HepG2 (cell line): ENCODE results near the gene PANK4. TPM values are rescaled to one million over a fixed set of nuclear protein-coding genes. Genes with fewer than 3 reads are reported as not detected.

Experiments
- AGO1 ChIP-seq: fragments of 200-400 bp; formaldehyde crosslinking; IDR thresholded peaks from 2 replicates; pipeline ENCODE4 v1.6.1; 2017; ENCODE audit warnings: mild to moderate bottlenecking, low read depth, low read length, moderate library complexity; ENCODE audit not compliant: poor library complexity, severe bottlenecking
- AHDC1 ChIP-seq: sonication (generic); formaldehyde crosslinking; IDR thresholded peaks from 2 replicates; pipeline ENCODE4 v1.5.1; 2020; ENCODE audit warnings: mild to moderate bottlenecking, missing genetic modification reagents, borderline replicate concordance
- ATF4 ChIP-seq, 2 experiments: fragments of 450-650 bp in 1 of 2; sonication (generic) in 1 of 2; formaldehyde crosslinking; IDR thresholded peaks; 2 replicates each; pipeline versions ENCODE4 v1.5.0 to v1.8.0; 2020 to 2022; ENCODE audit warnings: mild to moderate bottlenecking in 1 of 2, missing genetic modification reagents in 1 of 2
- GATAD2A ChIP-seq: IDR thresholded peaks from 2 replicates; pipeline ENCODE4 v1.6.1; 2016
- GFI1 ChIP-seq: sonication (generic); formaldehyde crosslinking; IDR thresholded peaks from 2 replicates; pipeline ENCODE4 v1.5.0; 2020; ENCODE audit warnings: missing genetic modification reagents, mild to moderate bottlenecking, borderline replicate concordance
- NFYB ChIP-seq: sonication (generic); formaldehyde crosslinking; IDR thresholded peaks from 2 replicates; pipeline ENCODE4 v1.4.0; 2020; ENCODE audit warnings: missing genetic modification reagents
- PAF1 ChIP-seq: IDR thresholded peaks from 2 replicates; pipeline ENCODE4 v1.6.1; 2016; ENCODE audit warnings: missing genetic modification reagents, missing compliant biosample characterization
- SNAPC4 ChIP-seq: sonication (generic); formaldehyde crosslinking; IDR thresholded peaks from 2 replicates; pipeline ENCODE4 v1.4.0; 2020; ENCODE audit warnings: mild to moderate bottlenecking, missing genetic modification reagents
- SOX6 ChIP-seq, 2 experiments: fragments of 450-650 bp in 1 of 2; sonication (generic) in 1 of 2; formaldehyde crosslinking in 1 of 2; IDR thresholded peaks; 2 replicates each; pipeline versions ENCODE4 v1.4.0 to v1.6.1; 2017 to 2020; ENCODE audit warnings: antibody characterized with exemption in 1 of 2, mild to moderate bottlenecking in 1 of 2, missing genetic modification reagents in 1 of 2
- SPEN ChIP-seq: sonication (generic); formaldehyde crosslinking; IDR thresholded peaks from 2 replicates; pipeline ENCODE4 v1.5.1; 2020; ENCODE audit warnings: low read depth, mild to moderate bottlenecking, missing genetic modification reagents
- ZFP41 ChIP-seq: sonication (generic); formaldehyde crosslinking; IDR thresholded peaks from 2 replicates; pipeline ENCODE4 v1.4.0; 2020; ENCODE audit warnings: mild to moderate bottlenecking, missing genetic modification reagents, borderline replicate concordance
- ZNF260 ChIP-seq: sonication (generic); formaldehyde crosslinking; IDR thresholded peaks from 2 replicates; pipeline ENCODE4 v1.4.0; 2020; ENCODE audit warnings: missing genetic modification reagents, low read depth, mild to moderate bottlenecking, borderline replicate concordance
- ZNF296 ChIP-seq: sonication (generic); formaldehyde crosslinking; conservative IDR thresholded peaks from 2 replicates; pipeline ENCODE4 v1.5.0; 2020; ENCODE audit warnings: mild to moderate bottlenecking, missing genetic modification reagents
- ZNF362 ChIP-seq: sonication (generic); formaldehyde crosslinking; IDR thresholded peaks from 2 replicates; pipeline ENCODE4 v1.4.0; 2020; ENCODE audit warnings: missing genetic modification reagents, mild to moderate bottlenecking, borderline replicate concordance
- ZNF501 ChIP-seq: sonication (generic); formaldehyde crosslinking; IDR thresholded peaks from 2 replicates; pipeline ENCODE4 v1.5.1; 2020; ENCODE audit warnings: mild to moderate bottlenecking, moderate library complexity, missing genetic modification reagents
- ZNF605 ChIP-seq: sonication (generic); formaldehyde crosslinking; IDR thresholded peaks from 2 replicates; pipeline ENCODE4 v1.8.0; 2022; ENCODE audit warnings: mild to moderate bottlenecking, missing genetic modification reagents
- polyA plus RNA-seq, 8 experiments: library from polyadenylated mRNA; depleted of rRNA in 3 of 8; stranded (reverse) in 7 of 8; unstranded in 1 of 8; fragments of >200 nt; fragmentation: Illumina TruSeq in 4 of 8; extraction: Trizol in 4 of 8; gene quantifications; 2 replicates each; pipeline versions ENCODE4 v1.2.1 to v1.2.3, GENCODE V29; 2011 to 2016; ENCODE audit warnings: low read depth in 4 of 8, missing spikeins in 1 of 8, mixed read lengths in 1 of 8; ENCODE audit not compliant: insufficient read depth in 1 of 8
- total RNA-seq, 5 experiments: library from RNA; depleted of rRNA; stranded (reverse); fragments of >200 nt; fragmentation: Illumina TruSeq; extraction: Trizol; gene quantifications; 2 replicates each; pipeline ENCODE4 v1.2.3, GENCODE V29; 2016; ENCODE audit warnings: low read depth in 1 of 5

The PANK4 gene
- total and polyA plus RNA-seq, 2 of the 13 experiments (the other 11 are each of a cell fraction or from before 2014, with no cell fraction given) = 17.4 to 19.3 TPM

- TF ChIP-seq ZFP41 (CRISPR knock-in tag) (no peak), ATF4 (CRISPR knock-in tag; IDR thresholded peaks at IDR 0.05) (no peak), AGO1 (no peak), ZNF501 (CRISPR knock-in tag) (peak; percentile 35; the same call in 1 of the 2 replicates), ZNF362 (CRISPR knock-in tag) (no peak), ZNF260 (CRISPR knock-in tag) (no peak), PAF1 (CRISPR knock-in tag) (no peak), SNAPC4 (CRISPR knock-in tag) (no peak), SOX6 (IDR thresholded peaks at IDR 0.05) (no peak), SOX6 (CRISPR knock-in tag; IDR thresholded peaks at IDR 0.05) (peak; percentile 80), GATAD2A (peak; percentile 47), AHDC1 (CRISPR knock-in tag) (peak; percentile 61; the same call in 1 of the 2 replicates), NFYB (CRISPR knock-in tag) (no peak), SPEN (CRISPR knock-in tag) (peak; percentile 32; the same call in 1 of the 2 replicates), ZNF296 (no peak), ZNF605 (CRISPR knock-in tag) (peak; percentile 37; the same call in 1 of the 2 replicates), GFI1 (CRISPR knock-in tag) (peak; percentile 37; the same call in 1 of the 2 replicates)
Measured at GRCh38 chr1:2571348-2571747, 45.0 kb upstream of the PANK4 start (continued).
